SH-SY5Y (cell line): Measurements from ENCODE around the gene TPSG1.

Source experiments
- GATA2 ChIP-seq: IDR thresholded peaks from 2 replicates; pipeline ENCODE4 v1.6.1; 2011; ENCODE audit warnings: mild to moderate bottlenecking, low read depth, low read length
- GATA3 ChIP-seq: IDR thresholded peaks from 2 replicates; pipeline ENCODE4 v1.6.1; 2011; ENCODE audit warnings: low read depth, mild to moderate bottlenecking, low read length, moderate library complexity

GRCh38 chr16:1209081-1209480 lies 16.0 kb downstream of the TPSG1 start:
- TF ChIP-seq GATA3 (no peak), GATA2 (no peak)
